CD4-positive, alpha-beta T cell treated with Interleukin-15 for 1 hour (primary cell): ENCODE measurements around the gene MICAL3.
"Not testable (repeated sequence)": the region's sequence is repeated elsewhere in the genome, so short reads cannot be mapped to it uniquely, and the experiment has no call there.

ENCODE experiments used
- DNase-seq: peaks from one replicate; pipeline ENCODE4 v3.0.0-alpha.2; 2020

Gene MICAL3

GRCh38 chr22:18031695-18032454, 7.5 kb upstream of the MICAL3 start:
- no peak for DNase-seq

- no peak for DNase-seq
Measured at GRCh38 chr22:18029686-18030267, 5.4 kb upstream of the MICAL3 start.

GRCh38 chr22:18028817-18029527, 4.6 kb upstream of the MICAL3 start:
- DNase-seq, result no peak

DNA sequence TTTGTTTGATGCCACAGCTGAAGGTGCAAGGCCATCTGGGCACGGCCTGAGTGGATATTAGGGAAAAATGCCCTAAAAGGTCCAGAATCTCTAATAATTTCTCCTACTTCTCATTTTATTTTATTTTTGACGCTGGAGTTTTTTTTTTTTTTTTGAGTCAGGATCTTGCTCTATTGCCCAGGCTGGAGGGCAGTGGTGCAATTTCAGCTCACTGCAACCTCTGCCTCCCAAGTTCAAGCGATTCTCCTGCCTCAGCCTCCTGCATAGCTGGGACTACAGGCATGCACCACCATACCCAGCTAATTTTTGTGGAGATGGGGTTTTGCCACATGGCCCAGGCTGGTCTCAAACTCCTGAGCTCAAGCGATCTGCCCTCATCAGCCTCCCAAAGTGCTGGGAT, 1.5 kb upstream of the MICAL3 start:
- not testable (repeated sequence) for DNase-seq

- no peak for DNase-seq
Measured at GRCh38 chr22:18024956-18025720, 777 bp upstream of the MICAL3 start.

DNA sequence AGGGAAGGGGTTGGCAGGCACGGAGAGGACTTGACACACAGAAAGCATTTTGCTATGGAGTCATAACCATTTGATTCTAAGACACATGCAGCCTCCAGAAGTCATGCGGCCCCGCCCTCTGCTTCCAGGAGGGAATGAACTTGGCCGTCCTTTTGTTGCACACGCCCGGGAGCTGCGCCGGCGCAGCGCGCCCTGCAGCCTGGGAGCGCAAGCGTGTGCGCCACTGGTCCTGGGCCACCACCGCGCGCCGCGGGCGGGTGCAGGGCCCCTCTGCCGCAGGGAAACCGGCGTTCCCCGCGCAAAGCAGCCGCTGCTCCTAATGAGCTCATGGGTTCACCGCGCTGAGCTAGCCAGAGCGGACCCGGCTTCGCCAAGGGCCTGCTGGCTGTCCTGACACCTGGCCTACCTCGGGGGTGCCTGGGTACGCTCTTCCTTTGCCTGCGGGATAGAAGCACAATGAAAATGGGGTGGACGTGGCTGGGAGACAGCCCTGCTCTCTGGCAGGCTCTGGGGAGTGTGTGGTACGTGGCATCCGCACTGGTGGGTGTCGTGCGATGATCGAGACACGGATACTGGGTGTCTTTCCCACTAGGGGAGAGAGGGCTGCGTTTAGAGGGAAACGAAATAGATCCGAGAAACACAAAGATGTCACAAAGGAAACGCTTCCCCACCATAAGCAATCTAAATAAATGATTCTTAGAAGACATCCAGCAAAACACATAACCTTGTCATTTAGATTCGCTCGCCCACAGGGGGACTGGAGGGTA, 669 bp downstream of the MICAL3 start:
- DNase-seq, result peak; percentile 17

- DNase-seq, result no peak
Measured at GRCh38 chr22:18022876-18023275, 1.5 kb downstream of the MICAL3 start.

GRCh38 chr22:18021431-18021830, 2.9 kb downstream of the MICAL3 start:
- no peak for DNase-seq

GRCh38 chr22:18020743-18021142, 3.6 kb downstream of the MICAL3 start:
- DNase-seq, result not testable (repeated sequence)

DNA sequence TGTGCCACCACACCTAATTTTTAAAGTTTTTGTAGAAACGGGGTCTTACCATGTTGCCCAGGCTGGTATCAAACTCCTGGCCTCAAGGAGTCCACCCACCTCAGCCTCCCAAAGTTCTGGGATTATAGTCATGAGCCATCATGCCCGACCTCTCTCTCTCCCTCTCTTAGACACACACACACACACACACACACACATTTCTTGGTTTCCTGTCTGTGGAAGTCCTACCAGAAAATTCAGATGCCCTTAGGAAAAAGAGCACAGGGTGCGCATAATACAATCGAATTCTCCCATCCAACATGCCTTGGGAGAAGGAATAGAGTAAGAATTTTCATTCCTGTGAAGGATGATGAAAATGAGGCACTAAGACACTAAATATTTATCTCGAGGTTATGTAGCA, 10.4 kb downstream of the MICAL3 start:
- no peak for DNase-seq

- DNase-seq, result no peak
Measured at GRCh38 chr22:18013436-18013835, 10.9 kb downstream of the MICAL3 start.

- no peak for DNase-seq
Measured at GRCh38 chr22:18012531-18012930, 11.8 kb downstream of the MICAL3 start.

DNA sequence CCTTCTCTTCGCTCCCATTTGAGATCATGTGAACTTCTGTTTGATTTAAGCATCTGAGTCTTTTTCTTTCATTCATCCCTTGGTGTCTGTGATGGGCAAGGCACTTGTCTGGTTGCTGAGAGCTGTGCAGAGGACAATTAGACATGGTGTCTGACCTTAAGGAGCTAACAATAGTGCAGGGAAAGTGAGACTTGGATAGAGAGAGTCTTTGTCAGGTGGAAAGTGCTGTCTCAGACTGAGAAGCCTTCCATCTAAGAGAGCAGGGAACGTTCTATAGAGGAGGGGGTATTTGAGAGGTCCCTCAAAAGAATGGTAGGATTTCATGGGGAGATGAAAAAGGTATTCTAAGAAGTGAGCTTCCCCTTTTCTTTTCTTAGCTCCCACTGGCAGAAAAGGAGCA, 14.1 kb downstream of the MICAL3 start:
- no peak for DNase-seq

- DNase-seq, result no peak
Measured at GRCh38 chr22:18008136-18008535, 16.2 kb downstream of the MICAL3 start.

- no peak for DNase-seq
Measured at GRCh38 chr22:18005201-18005926, 19.0 kb downstream of the MICAL3 start.

GRCh38 chr22:18001894-18002315, 22.5 kb downstream of the MICAL3 start:
- DNase-seq, result not testable (repeated sequence)

GRCh38 chr22:18001040-18001893, 23.1 kb downstream of the MICAL3 start:
- DNase-seq, result peak; percentile 84

- DNase-seq, result peak; percentile 56
Measured at GRCh38 chr22:18000441-18001039, 23.8 kb downstream of the MICAL3 start.

GRCh38 chr22:17999851-18000250, 24.5 kb downstream of the MICAL3 start:
- no peak for DNase-seq

DNA sequence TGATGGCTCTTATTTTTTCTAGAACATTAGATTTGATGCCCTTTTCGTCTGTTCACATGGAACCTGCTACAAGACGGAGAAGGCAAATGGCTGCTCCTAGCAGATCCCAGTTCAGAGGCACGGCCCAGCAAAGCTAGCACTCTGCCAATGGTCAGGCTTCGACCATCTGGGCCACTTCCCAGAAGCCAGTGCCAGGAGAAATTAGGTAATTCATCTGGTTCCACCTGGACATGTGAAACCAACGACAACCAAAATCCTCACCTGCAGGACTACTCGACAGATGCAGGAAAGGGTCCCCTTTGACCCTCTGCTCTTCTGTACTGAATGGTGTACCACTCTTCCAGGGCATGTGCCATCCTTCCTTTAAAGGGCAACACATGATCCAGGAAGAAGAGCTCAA, 25.4 kb downstream of the MICAL3 start:
- DNase-seq, result no peak
